ENCODE data around the gene GOLGA8Q.
"Not testable (repeated sequence)": the region's sequence is repeated elsewhere in the genome, so short reads cannot be mapped to it uniquely, and the experiment has no call there.

The GOLGA8Q gene, protein sequence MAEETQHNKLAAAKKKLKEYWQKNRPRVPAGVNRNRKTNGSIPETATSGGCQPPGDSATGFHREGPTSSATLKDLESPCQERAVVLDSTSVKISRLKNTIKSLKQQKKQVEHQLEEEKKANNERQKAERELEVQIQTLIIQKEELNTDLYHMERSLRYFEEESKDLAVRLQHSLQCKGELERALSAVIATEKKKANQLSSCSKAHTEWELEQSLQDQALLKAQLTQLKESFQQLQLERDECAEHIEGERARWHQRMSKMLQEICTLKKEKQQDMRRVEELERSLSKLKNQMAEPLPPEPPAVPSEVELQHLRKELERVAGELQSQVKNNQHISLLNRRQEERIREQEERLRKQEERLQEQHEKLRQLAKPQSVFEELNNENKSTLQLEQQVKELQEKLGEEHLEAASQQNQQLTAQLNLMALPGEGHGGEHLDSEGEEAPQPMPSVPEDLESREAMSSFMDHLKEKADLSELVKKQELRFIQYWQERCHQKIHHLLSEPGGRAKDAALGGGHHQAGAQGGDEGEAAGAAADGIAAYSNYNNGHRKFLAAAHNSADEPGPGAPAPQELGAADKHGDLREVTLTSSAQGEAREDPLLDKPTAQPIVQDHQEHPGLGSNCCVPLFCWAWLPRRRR

DNA sequence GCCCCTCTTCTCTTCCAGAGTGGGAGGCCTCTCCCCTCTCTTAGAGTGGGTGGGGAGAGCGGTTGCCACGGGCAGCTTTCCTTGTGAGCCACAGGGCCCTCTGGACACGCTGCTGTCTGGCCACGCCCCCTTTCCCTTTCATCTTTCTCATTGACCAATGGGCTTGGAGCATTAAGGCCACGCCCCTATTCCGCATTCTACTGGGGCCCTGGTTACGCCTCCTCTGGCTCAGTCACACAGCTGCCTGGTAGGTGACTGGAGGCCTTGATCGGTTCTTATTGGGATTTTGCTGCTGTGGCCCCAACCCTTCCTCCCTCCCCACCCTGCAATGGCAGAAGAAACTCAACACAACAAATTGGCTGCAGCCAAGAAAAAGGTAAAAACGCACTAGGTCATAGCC is at the start of gene GOLGA8Q:
Gene GOLGA8Q, plus strand, starts transcription at position 301 of the 400 bp plus-strand sequence. Its CDS starts 28 bp downstream, at position 329.
- not testable (repeated sequence) for DNase-seq

DNA sequence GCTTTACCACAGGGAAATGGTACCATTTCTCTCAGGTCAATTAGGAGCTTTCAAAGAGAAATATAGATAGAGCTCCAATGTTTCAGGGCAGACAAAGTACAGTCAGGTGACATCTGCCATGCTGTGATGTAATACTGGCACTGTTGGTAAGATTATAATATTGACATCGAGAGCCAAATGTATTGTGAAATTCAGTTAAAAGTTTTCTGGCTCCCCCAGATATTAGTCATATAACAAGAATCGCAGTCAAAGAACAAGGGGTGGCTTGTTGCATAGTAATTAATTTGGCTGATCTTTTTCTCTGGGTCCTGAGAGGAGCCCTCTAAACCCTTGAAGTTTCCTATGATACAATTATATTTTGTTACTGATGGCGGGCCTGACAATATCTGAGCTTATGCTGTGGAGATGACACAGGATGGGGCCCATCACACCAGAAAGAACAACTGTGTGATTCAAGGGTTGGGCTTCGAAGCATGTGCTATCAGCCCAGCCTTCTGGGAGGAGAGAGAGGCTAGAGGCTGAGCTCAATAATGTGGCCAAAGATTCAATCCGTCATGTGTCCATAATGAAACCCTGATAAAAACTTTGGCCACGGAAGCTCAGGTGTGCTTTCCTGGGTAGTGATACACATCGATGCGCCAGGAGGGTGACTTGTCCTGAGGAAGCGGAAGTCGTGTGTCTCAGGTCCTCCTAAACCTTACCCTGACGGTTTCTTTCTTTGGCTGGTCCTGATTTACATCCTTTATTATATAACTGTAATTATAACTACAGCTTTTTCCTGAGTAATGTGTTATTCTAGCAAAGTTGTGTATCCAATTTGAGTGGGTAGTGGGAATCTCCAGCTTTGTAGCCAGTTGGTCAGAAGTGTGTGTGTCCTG is 48.7 kb upstream of the GOLGA8Q start:
- not testable (repeated sequence) for DNase-seq

DNA sequence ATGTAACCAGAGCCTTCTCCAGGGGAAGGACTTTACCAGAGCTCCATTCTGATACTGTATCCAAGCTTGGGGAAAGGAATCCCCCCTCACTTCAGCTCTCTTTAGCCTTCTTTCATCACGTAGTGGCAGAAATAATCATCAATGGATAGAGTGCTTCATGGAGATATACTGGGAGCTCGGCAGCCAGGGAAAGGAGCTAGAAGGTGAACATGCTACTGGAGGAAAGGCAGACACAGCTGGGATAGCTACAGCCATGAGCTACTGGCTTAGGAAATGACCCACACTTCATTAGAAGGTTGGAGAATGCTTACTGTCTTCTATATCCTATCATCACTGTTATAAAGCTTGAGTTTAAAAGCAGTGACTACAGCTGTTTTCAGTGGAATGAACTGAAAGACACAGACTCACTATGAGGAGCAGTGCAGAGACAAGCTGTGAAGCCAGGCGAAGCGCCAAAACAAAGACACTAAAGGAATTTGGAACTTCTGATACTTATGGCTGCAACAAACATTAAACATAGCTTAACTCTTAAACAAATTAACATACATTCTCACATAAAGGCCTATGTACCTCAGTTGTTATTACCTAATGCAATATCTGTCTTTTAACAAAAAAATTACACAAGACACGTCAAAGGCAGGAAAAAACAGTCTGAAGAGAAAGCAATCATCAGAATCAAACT is 47.5 kb upstream of the GOLGA8Q start:
- DNase-seq = not testable (repeated sequence)

DNA sequence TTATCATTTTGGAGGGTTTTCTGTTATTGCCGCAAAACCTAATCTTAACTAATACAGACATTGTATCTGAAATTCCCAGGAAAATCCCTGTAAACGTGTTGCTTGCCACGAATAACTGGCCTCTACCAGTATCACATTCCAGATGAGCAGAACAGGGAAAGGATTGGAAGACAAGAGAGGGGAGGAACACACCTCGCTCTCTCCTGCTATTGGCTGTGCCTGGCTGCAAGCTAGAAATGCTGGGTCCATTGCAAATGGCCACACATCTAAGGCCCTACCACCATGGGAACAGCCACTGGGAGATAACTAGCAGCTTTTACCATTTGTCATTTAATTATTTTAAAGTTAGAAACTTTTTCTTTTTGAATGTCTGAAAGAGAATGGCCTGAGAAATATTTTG is 37.3 kb upstream of the GOLGA8Q start:
- not testable (repeated sequence) for DNase-seq

DNA sequence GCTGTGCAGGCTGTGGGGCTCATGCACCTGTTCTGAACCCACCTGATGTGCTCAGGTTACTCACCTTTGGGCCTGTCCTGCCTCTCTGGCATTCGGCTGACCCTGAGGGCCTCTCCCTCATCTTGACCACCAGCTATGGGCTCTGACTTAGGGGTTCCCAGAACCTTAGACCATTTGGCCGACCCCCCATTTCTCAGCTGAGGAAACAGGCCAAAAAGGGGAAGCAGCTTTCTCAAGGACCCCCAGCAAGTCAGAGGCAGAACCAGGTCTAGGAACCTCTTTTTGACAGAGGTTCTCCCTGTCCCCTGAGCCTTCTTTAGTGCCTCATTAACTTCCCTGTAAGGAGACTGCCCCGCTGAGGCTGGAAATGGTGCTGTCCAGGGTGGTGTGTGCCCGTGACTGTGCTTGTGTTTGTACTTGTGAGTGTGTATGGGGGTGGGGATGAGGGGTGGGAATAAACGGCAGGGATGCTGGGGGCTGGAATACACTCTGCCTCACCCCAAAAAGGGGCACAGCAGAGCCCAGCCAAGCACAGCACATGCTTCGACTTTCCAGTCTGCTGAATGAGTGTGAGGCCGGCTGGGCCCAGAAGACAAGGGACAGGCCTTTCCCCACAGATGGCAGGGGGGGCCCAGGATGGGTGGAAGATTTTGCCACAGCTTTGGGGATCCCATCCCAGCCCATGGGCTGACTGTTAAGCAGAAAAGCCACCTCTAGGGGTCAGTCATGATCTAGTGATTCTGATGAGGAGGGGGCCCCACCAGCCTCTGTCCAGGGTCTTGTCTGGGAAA is 28.2 kb upstream of the GOLGA8Q start:
- DNase-seq = not testable (repeated sequence)

DNA sequence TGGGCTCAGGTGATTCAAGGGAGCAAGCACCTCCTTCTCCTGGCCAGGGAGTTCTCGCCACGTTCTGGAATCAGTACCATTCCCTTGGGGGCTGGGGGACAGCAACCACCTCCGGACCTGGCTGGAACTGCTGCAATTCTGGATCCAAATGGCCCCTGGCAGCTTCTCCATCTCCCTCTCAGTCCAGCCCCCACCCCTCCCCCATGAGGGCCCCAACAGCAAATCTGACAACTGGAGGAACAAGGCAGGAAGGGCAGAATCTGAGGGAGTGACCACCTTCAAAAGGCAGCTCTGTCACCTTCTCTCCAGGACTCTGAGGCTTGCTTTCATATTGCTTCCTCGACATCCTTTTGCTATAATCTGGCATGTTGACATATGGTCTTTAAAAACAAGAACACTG is 25.9 kb upstream of the GOLGA8Q start:
- not testable (repeated sequence) for DNase-seq

DNA sequence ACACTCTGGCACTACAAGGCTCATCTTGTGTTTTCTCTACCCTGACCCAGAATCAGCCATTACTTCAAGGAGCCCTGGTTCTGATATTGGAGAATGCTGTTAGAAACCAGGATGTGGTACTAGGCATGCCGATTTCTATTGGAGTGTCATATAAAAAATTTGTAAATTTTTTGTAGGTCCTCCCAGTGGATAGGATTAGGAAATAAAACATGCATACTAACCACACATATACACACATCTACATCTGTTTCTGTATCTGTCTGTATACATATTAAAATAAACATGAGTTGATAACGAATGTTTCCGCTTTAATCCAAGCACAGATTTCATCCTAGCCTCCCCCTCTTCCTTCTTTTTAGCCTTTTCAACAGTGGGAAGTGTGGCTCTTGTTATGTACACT is 22.8 kb upstream of the GOLGA8Q start:
- not testable (repeated sequence) for DNase-seq

DNA sequence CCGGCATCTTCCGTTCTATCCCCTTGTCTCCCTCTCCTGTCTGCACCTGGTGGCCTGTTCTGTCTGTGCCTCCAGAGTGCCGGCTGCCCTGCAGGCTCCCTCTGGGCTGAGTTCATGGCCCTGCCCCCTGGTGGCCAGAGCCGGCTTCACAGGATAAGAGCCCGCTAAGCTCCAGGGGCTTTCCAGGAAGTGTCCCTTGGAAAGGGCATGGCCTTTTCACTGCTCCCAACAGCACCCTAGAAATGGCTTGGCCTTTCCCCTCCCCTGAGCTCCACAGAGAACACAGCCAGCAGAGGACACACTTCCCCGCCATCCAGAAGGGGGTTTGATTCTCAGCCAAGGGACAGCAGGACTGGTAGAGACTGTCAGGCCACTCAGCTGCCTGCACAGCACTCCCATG is 15.1 kb downstream of the GOLGA8Q start:
- DNase-seq = not testable (repeated sequence)

DNA sequence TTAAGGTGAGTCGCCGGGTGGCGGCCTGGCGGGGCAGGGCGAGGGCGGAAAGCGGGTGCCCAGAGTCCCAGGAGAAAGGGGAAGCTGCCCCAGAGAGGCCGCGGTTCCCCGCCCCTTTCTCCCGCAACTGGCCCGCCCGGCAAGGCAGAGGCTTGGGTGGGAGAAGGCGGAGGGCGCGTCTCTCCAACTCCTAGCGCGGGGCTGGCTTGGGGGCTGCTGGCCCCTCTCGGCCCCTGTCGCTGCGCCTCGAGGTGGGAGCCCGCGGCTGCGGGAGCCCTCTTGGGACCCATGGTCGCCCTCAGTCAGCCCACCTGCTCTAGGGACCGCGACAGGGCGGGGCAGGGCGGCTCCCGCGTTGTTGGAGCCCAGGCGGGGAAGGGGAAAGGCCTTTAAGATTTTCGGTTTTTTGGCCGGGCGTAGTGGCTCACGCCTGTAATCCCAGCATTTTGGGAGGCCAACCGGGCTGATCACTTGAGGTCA is 21.2 kb downstream of the GOLGA8Q start:
- DNase-seq = not testable (repeated sequence)

DNA sequence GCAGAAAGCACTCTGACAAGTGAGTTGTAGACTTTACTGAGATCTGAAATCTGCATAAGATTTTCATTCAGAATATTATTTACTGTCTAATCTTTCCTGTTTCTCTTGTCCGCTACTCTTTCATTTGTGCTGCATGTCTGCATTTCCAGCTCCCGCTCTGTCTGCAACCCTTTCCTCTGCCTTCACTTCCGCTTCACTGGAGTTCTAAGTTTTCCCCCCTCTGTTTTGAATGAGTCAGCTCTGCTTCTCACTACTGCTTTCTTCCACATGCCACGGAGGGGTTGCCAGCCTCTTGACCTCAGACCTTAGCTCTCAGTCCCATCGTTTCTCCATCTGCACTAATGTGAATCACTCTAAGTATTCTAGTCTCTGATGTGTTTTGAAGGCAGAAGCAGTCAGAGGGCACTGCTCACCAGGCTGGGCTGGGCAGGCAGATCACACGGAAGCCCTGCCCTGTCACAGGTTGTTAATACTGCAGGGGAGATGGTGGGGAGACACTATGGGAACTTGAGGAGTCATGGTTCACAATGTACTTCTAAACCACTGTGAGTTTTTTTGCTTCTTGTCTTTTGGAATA is 27.6 kb downstream of the GOLGA8Q start:
- DNase-seq = not testable (repeated sequence)

DNA sequence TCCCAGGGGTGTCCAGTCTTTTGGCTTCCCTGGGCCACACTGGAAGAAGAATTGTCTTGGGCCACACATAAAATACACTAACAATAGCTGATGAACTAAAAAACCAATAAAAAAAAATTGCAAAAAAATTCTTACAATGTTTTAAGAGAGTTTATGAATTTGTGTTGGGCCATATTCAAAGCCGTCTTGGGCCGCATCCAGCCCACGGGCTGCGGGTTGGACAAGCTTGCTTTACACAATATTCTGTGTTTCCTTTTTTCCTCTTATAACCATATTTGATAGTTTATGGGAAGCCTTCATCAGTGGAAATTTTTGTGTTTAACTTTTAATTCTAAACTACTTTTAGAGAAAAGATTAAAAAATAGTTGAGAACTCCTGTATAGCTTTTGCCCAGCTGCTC is 28.9 kb downstream of the GOLGA8Q start:
- not testable (repeated sequence) for DNase-seq

DNA sequence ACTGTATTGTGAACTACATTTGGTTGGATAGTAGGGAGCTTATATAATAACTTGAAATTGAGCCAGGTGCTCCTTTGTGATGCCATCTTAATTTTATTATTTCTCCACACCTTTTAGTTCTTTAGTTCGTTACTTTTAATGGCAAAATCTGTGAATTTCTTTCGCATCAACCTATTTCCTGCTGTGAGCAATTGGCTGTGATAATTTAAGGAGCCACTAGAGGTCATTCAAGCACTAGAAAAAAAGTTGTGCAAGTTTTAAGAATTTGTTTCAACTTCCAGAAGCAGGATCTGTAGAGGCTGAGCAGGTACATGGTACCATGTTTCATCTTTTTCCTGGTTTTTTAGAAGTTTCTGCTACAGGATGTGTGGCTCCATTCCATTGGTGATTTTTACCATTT is 47.1 kb downstream of the GOLGA8Q start:
- DNase-seq = not testable (repeated sequence)

DNA sequence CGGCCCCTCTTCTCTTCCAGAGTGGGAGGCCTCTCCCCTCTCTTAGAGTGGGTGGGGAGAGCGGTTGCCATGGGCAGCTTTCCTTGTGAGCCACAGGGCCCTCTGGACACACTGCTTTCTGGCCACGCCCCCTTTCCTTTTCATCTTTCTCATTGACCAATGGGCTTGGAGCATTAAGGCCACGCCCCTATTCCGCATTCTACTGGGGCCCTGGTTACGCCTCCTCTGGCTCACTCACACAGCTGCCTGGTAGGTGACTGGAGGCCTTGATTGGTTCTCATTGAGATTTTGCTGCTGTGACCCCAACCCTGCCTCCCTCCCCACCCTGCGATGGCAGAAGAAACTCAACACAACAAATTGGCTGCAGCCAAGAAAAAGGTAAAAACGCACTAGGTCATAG is 51.9 kb downstream of the GOLGA8Q start, which contains the start of gene GOLGA8H:
Gene GOLGA8H, plus strand, starts transcription at position 233 of the 400 bp plus-strand sequence. Its CDS starts 98 bp downstream, at position 331.
- DNase-seq = not testable (repeated sequence)

All from NCI-H2107 (cell line).